GM19035 (cell line): ENCODE measurements around the gene IL1A.
"Not testable (repeated sequence)": the region's sequence is repeated elsewhere in the genome, so short reads cannot be mapped to it uniquely, and the experiment has no call there.

Source experiments
- ATAC-seq: cut with Tn5 transposase; IDR thresholded peaks from one replicate; pipeline ENCODE4 v1.9.1; 2021; ENCODE audit not compliant: unreplicated experiment

Gene IL1A

GRCh38 chr2:112784199-112785189 is at the start of gene IL1A:
Gene IL1A (minus strand): TSS chr2:112784493. CDS start chr2:112783770, 723 bp downstream.
- ATAC-seq: no peak

GRCh38 chr2:112833976-112834375 is 49.7 kb upstream of the IL1A start:
- no peak for ATAC-seq

GRCh38 chr2:112833639-112833931 is 49.3 kb upstream of the IL1A start:
- not testable (repeated sequence) for ATAC-seq

- no peak for ATAC-seq
These were observed 48.7 kb upstream of the IL1A start for GRCh38 chr2:112832841-112833638.

GRCh38 chr2:112831946-112832840 is 47.9 kb upstream of the IL1A start:
- no peak for ATAC-seq

- ATAC-seq: no peak
These were observed 47.2 kb upstream of the IL1A start for GRCh38 chr2:112831513-112831845.

- ATAC-seq: no peak
These were observed 46.6 kb upstream of the IL1A start for GRCh38 chr2:112830682-112831512.

GRCh38 chr2:112829961-112830681 is 45.8 kb upstream of the IL1A start:
- ATAC-seq: no peak

- no peak for ATAC-seq
These were observed 45.0 kb upstream of the IL1A start for GRCh38 chr2:112829101-112829960.

- no peak for ATAC-seq
These were observed 44.0 kb upstream of the IL1A start for GRCh38 chr2:112828251-112828691.

- no peak for ATAC-seq
These were observed 43.4 kb upstream of the IL1A start for GRCh38 chr2:112827604-112828185.

GRCh38 chr2:112827009-112827408 is 42.7 kb upstream of the IL1A start:
- no peak for ATAC-seq

- ATAC-seq: no peak
These were observed 41.4 kb upstream of the IL1A start for GRCh38 chr2:112825706-112826105.

- no peak for ATAC-seq
These were observed 40.4 kb upstream of the IL1A start for GRCh38 chr2:112824694-112825085.

- ATAC-seq: no peak
These were observed 37.4 kb upstream of the IL1A start for GRCh38 chr2:112821682-112822081.

- peak; percentile 71 for ATAC-seq
These were observed 36.8 kb upstream of the IL1A start for GRCh38 chr2:112821142-112821541.

GRCh38 chr2:112820343-112820742 is 36.0 kb upstream of the IL1A start:
- ATAC-seq: no peak

GRCh38 chr2:112819081-112819480 is 34.8 kb upstream of the IL1A start:
- no peak for ATAC-seq
